ENCODE data around the gene BFSP1.

The BFSP1 gene

DNA sequence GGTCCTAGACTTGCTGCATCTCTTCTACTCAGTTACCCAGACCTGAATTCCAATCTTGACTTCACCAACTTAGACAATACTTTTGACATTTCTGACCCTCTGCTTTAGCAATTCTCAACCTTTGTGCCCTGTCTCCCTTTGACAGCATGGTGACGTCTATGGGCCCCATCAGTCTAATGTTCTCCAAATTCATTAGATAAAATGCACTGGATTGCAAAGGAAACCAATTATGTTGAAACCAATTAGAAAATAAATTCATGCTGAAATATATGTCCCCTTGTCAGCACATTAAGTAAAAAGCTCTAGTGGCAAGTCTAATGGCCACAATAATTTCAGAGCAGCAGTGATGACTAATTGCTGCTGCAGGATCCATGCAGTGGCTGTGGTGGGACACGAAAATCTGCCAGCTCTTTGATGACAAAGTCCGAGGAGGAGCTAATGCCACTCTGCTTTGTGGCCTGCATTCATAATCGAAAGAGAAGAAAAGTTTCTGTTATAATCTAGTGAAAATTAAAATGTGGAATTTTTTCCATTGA is 64.0 kb downstream of the BFSP1 start:
- H3K4me3 ChIP-seq (ENCODE audit: low read depth, low read length): no peak overlapping the region

DNA sequence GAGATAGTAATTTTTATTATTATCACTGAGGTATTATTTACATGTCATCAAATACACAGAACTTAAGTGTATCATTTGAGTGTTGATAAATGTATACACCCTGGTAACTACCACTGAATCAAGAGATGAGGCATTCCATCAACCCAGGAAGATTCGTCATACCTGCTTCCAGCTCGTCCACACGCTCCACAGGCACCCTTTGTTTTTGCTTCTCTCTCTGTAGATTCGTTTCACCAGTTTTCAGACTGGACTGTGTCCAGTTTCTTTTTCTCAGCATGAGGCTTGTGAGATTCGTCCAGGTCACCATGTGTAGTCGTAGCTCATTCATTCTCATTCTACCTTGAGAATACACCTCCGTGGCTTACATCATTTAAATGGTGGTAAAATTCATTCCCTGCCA is 64.5 kb downstream of the BFSP1 start:
- TF ChIP-seq, protein P1, sequence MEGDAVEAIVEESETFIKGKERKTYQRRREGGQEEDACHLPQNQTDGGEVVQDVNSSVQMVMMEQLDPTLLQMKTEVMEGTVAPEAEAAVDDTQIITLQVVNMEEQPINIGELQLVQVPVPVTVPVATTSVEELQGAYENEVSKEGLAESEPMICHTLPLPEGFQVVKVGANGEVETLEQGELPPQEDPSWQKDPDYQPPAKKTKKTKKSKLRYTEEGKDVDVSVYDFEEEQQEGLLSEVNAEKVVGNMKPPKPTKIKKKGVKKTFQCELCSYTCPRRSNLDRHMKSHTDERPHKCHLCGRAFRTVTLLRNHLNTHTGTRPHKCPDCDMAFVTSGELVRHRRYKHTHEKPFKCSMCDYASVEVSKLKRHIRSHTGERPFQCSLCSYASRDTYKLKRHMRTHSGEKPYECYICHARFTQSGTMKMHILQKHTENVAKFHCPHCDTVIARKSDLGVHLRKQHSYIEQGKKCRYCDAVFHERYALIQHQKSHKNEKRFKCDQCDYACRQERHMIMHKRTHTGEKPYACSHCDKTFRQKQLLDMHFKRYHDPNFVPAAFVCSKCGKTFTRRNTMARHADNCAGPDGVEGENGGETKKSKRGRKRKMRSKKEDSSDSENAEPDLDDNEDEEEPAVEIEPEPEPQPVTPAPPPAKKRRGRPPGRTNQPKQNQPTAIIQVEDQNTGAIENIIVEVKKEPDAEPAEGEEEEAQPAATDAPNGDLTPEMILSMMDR (IDR thresholded peaks at IDR 0.05; ENCODE audit: low read depth, low read length): no peak
- H3K4me3 ChIP-seq (ENCODE audit: low read depth, low read length): no peak overlapping the region

More for the DNA sequence above, 64.0 kb downstream of the BFSP1 start:
- TF ChIP-seq, protein P1 (IDR thresholded peaks at IDR 0.05; ENCODE audit: low read depth, low read length): no peak

DNA sequence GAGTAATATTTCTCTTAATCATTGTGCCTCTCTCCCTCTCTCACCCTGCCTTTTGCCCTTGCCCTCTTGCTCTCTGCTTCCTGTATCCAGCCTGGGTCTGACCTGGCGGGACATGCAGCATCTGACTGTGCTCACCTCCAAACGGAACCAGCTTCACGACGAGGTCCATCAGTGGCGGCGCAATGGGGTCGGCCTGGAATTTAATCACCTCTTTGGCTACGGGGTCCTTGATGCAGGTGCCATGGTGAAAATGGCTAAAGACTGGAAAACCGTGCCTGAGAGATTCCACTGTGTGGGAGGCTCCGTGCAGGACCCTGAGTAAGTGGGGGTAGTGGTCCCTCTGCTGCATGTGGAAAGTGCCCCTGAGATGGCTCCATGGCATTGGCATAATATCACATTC is 65.9 kb downstream of the BFSP1 start:
- no peak overlapping the region for H3K4me3 ChIP-seq (ENCODE audit: low read depth, low read length)
- TF ChIP-seq, protein P1 (IDR thresholded peaks at IDR 0.05; ENCODE audit: low read depth, low read length): no peak

DNA sequence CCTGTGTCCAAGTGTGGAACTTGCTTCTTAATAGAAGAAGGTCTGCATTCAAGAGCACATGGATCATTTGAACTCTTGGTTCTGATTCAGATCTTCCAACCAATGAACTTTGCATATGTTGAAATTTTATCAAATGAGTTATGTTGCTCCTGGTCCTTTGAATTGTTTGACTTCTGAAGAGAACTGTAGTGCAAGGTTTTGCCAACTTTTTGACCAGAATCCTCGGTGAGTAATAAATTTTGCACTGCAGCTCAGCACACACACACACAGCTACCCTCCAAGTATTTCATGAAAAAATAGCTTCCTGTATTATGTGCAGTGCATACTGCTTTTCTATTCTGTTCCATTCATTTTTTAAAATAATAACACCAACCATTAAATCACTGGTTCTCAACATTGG is 67.5 kb downstream of the BFSP1 start:
- no peak overlapping the region for H3K4me3 ChIP-seq (ENCODE audit: low read depth, low read length)
- TF ChIP-seq, protein P1 (IDR thresholded peaks at IDR 0.05; ENCODE audit: low read depth, low read length): no peak

DNA sequence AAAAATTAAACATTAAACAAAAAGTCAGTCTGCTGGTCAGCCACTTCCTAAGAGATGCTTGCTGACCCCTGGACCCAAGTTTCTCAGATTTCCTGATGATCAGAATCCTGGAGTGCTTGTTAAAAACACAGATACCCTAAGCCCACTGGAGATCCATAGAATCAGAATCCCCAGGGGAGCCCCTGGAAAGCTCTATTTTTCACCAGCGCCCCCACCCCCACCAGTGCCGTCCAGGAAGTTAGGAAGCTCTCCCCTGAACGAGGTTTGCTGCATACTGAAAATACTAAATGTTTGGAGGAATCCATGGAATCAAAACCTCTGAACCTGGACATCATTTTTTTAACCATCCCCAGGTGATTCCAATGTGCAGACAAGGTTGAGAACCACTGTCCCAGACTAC is 69.2 kb downstream of the BFSP1 start:
- H3K4me3 ChIP-seq (ENCODE audit: low read depth, low read length): no peak overlapping the region
- TF ChIP-seq, protein P1 (IDR thresholded peaks at IDR 0.05; ENCODE audit: low read depth, low read length): no peak

DNA sequence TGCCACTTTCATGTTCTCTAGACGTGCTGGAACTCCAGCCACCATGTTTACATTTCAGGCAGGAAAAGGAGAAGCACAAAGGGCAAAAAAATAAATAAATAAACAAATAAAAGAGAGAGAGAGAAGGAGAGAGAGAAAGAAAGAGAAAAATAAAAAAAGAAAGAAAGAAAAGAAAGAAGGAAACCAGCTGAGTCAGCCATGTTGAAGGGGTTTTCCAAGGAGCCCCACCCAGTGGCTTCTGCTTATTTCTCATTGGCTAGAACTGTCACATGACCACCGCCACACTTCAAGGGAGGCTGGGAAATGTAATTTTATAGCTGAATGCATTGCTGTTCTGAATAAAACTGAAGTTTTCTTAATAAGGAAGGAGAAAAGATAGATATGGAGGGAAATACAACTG is 71.1 kb downstream of the BFSP1 start:
- TF ChIP-seq, protein P1 (IDR thresholded peaks at IDR 0.05; ENCODE audit: low read depth, low read length): no peak
- no peak overlapping the region for H3K4me3 ChIP-seq (ENCODE audit: low read depth, low read length)

DNA sequence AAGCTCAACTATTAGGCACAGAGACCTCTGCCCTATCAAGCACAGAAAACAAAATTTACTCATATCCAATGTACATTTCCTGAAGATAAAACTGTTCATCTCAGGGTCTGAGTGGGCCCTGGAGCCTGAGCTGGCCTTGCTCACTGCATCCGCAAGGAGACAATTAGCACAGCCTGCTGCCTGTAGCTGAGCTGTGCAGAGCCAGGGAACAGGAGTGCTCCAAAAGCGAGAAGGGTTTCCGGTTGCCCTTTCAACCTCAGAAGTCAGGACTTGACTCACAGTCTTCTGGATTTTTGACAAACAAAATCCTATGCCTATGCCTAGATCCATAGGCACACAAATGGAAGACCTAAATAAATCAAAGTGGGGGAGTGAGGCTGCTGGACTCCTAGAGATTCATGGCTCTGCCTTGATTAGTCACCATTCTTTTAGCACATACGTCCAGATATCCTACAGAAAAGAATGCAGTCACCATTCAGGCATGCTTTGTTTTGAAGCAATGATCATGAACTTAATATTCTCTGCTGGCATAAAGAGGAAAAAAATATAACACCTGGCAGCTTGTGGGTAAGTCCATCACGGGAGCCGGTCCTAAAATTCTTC is 73.5 kb downstream of the BFSP1 start:
- TF ChIP-seq, protein P1 (IDR thresholded peaks at IDR 0.05; ENCODE audit: low read depth, low read length): no peak
- H3K4me3 ChIP-seq (ENCODE audit: low read depth, low read length): no peak overlapping the region

All from WI38 (cell line).